GM19240 (cell line): ENCODE results near the gene EXOC3L4.

ENCODE experiments used
- DNase-seq: peaks from one replicate; pipeline ENCODE4 v3.0.0; 2011; ENCODE audit warnings: low spot score; ENCODE audit not compliant: insufficient read length

EXOC3L4 gene

DNA sequence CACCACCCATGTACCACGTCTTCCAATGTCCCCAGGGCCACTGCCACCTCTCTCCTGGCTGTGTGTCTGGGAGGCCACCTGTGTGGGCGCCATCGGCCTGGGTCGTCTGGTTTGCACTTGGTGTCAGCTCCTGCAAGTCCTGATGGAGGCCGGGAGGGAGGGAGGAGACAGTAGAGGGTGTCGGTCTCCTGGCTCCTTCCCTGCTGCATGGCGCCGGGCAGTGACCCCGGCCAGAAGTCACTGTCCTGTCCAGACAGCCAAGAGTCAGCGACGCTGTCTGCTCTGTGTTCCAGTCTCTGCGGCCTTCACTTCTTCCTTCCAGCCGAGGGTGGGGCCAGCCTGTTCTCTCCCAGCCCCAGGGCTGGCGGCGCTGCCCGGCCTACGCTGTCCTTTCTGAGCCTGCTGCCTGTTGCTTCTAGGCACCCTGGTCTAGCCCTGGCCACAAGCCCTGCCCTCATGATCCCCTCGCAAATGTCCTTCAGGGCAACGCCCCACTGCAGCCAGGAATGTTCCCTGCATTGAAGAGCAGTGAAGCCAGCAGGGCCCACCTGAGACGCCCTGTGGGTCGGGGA lies 23.5 kb upstream of the EXOC3L4 start:
- no peak for DNase-seq

DNA sequence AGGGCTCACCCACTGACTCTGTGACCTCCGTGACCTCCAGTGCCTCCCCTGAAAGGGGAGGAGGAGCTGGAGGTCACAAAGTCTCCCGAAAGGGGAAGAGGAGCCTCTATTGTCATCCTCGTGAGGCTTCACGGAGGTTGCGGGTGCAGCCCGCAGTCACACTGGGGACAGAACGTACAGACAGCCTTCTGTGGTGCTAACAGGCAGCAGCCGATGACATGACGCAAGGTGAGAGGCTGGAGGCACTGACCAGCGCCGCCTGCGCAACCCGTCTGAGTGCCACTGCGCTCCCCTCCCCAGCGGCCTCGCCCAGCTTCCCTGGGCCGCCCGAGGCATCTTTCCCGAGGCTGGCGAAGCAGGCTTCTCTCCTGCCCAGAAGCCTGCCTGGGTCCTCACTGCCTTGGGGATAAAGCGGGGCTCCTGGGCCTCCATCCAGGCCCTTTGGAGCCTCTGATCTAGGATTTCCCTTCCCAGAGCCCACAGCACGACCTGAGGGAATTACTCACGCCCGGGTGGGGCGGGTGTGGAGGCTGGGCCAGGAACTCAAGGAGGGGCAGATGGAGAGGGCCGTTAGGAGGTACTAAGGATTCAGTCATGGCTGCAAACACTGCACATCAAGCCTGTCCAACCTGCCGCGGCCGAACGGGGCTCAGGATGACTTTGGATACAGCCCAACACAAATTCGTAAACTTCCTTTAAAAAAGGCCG lies 22.8 kb upstream of the EXOC3L4 start:
- DNase-seq = no peak

DNA sequence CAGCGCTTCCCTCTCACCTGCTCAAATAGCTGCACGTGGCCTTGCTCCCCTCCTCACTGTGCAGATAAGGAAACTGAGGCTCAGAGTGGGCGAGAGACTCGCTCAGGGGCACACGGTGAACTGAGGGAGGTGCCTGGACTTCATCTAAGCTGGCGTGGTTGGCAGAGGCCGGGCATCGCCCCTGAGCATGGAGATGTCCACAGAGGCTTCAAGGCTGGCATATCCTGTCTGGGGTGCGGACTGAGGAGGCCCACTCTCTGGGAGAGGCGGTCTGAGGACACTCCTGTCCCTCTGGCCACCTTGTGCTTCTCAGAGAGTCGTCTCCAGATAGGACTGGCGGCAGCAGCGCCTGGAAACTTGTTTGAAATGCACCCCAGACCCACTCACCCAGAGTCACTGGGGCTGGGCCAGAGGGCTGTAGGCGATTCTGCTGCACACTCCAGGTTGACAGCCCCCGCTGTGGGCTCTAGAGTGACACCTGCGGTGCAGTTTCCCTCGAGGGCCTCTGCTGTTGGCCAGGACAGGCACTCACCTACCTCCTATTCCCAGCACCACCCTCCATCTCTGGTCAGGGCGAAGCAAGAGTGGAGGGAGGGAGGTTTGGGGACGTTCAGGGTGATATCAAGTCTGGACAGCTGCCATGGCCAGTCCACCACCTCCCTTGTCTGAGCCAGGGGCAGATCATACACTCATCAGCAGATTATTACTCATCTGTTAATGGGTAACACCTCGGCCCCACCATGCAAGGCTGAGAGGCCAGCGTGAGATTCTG lies 21.7 kb upstream of the EXOC3L4 start:
- no peak for DNase-seq

DNA sequence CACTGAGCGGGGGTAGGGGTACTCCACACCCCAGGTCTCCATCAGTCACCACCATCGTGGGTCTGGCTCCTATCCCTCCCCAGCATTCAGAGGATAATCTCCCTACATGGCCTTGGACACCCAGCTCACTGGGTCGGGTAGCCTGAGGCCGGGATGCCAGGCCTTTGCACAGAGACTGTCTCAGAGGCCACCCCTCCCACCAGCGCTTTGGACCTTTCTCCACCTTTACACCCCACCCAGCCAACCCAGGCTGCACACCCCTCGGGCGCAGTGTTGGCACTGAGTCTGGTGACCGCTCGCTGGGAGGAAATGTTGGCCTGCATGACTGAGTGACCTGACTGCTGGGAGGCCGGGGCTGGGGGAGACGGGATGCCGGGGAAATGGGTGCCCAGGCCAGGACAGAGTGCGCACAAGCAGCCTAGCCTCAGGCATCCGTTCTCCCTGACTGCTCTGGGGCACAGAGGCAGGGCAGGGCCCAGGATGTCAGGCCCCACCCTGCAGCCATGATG lies 21.1 kb upstream of the EXOC3L4 start:
- no peak for DNase-seq

DNA sequence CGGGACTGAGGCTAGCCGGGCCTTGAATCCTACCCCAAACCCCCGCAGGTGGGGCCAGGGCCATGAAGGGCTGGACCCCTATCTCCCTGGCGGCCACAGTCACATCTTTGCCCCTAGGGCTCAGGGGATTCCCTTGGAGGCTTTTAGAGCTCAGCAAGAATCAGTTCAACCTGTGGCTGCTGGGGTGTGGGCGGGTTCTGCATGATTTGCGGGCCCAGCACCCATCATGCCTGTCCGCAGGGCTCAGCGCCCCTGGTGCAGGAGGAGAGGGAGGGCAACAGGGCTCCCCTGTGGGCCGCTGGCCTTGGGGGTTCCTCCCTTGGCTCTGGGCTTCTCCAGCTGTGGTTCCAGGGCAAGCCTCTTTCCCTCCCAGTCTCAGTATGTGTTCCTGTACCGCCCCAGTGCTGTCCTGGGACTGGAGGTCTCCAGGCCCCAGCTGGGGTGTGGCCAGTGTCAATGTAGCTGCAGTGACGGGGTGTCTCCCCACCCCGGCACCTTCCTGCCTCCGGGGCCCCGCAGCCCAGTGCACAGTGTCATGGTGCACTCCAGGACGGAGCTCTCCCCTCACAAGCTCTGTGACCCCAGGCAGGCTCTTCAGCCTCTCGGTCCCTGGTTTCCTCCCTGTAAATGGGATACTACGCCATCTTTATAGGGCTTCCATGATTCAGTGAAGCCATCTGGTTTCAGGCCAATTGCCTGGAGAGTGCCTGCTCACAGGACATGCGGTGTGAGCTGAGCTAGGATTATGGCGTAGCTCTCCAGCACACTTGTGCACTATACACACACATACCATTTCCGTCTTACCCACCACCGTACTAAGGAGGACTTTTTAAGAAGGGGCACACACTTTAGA lies 20.4 kb upstream of the EXOC3L4 start:
- DNase-seq = no peak

DNA sequence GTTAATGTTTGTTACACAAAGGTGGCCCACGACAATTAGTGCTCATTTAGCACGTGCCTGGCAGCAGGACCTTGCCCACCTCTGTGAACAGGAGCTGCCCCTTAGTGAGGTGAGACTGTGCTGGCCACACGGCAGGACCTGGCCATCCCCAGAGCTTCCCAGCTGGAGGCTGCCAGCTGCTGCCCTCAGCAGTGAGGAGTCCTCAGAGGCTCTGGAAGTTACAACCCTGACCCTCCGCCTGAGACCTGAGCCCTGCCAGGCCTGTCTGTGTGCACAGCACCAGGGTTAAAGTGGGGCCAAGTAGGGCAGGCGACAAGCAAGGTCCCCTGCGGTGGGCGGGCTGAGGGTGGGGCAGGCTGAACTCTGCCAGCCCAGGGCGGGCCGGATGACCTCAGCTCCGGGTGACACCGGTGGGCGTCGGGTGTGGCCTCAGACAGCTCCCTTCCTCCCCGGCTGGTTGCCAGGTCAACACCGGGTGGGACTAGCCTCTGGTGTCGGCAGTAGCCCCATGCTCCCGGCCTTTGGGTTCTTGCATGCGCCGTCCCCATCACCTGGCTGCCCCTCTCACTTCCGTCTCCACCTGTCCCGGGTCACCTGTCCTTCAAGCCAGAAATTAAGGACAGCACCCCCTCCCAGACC lies 19.7 kb upstream of the EXOC3L4 start:
- DNase-seq = no peak

DNA sequence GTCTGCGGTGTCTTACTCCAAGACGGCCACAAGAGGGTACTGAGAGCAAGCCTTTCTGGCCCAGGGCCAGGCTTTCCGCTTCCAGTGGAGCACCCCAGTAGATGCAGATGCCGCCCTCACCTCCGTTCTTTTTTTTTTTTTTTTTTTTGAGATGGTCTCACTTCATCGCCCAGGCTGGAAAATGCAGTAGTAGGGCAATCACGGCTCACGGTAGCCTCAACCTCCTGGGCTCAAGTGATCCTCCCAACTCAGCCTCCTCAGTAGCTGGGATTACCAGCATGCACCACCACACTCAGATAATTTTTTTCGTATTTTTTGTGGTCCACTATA lies 16.1 kb upstream of the EXOC3L4 start:
- DNase-seq = peak; percentile 96

DNA sequence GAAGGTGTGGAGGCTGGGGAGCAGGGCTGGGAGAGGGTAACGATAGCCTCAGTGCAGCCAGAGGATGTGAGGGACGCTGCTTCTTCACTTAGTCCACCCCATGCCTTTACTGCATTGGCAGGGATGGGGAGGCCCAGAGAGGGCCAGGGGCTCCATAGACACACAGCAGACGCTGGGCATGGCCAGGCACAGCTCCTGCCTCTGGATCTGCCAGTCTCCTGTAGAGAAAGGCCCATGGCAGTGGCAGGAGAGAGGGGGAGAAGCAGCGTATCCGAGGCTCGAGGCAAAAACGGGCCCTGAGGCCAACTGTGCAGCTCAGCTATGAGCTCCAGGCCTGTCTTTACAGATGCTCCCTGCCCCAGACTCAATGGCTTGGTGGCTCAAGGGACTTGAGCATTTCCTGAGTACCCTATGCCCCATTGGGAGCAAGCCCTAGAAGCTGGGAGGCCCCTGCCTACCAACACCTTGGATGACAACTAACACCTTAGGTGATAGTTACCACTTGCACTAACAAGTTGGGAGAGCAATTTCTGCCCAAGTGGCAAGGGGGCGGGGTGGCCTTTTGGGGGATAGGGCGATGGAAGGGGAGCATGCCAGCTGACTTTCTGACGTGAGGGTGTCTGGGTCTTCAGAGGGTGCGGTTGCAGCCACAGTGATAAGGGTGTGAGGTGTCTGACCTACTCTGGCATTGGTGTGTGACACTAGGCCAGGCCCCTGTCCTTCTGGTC lies 15.5 kb upstream of the EXOC3L4 start:
- no peak for DNase-seq

DNA sequence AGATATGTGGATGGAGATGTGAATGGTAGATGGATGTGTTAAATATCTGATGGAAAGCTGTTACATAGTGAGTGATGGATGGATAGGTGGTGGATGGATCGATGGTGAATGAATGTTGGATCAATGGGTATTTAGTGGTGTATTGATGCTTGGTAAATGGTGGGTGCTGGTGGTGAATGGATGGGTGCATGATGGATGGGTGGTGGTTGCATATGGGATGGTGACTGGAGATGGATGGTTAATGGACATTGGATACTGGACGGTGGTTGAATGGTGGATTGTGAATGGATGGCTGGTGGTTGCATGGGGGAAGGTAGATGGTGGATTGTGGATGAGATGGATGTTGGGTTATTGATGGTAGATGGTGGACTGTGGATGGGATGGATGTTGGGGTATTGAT lies 12.6 kb upstream of the EXOC3L4 start:
- no peak for DNase-seq

DNA sequence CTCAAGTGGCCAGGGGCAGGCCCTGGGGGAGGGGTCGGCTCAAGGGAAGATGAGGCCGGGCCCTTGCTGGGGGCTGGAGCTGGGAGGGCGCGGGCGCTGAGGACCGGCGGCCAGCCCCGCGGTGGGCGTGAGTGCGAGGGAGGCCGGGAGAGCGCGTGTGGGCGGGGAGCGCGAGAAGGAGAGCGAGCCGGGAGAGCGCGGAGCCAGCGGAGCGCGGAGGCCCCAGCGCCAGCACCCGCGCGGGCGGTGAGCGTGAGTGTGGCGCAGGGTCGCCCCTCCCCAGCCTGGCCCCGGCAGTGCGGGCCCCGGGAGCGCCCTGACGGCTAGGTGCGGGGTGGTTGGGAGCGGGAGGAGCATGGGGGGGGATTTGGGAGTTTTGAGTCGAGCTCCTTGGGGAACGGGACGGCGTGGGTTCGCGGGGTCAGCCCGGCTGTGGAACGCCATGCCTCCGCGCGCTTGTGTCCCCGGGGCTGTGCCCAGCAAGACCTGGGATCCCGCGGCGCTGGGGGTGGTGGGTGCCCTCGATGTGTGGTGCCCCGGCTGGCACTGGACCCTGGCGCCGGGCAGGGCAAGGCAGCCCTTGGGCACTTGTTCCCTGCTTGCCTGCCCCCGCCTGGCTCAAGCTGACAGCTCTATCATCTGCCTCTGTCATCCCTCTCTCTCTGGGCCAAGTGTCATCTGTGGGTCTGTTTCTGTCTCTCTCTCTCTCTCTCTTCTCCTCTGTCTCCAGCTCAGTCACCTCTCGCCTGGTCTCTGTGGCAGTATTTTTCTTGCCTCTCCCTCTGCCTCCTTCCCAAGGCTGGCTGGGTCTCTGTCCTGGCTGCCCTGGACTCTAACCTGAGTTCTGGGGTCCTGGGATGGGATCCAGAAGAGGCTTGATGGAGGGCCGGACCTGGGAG lies 10.3 kb upstream of the EXOC3L4 start, which contains the start of gene LBHD2:
LBHD2 (plus strand) TSS at position 190 of the 899 bp plus-strand sequence. CDS start 1,803 bp downstream, outside the sequence.
- DNase-seq = no peak

DNA sequence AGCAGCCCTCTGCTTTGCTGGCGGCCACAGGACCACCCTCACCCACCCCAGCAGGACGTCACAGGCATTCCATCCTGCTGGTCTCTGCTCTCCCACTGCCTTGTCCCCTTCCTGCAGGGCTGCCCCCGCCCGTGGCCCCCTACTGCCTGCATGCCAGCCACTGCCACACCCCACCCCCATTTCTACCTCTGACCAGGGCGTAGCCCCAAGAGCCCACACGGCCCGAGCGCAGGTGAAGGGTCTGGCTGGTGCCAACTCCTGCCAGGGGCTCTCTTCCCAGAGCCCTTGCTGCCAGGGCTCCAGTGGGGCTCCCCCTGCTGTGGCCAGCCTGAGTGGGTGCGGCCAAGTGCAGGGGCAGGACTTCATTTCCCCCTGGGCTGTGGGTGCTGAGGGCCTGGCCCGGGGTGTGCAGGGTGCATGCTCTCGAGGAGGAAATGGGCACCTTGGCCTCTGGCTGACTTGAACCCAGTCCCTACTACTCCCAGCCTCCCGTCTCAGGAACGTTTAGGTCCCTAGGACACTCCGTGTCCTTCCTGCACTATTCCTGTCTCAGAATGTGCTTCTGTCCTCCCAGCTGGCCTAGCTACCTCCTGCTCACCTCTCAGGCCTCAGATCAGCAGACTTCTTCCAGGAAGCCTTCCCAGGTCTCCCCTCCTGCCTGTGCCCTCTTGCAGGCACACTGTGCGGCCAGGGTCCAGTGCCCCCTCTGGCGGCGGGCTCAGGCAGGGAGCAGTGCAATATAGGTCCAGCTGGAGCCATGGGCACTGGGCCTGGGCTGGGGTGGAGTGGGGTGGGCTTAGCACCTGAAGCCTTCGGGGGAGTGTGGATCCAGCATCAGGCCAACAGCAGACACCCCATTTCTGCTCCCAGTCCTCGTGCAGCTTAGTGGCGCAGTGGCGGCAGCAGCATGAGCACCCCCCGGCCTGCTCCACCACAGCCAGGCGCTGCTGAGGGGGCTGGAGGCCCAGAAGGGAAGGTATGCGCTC lies 9.1 kb upstream of the EXOC3L4 start:
- no peak for DNase-seq

DNA sequence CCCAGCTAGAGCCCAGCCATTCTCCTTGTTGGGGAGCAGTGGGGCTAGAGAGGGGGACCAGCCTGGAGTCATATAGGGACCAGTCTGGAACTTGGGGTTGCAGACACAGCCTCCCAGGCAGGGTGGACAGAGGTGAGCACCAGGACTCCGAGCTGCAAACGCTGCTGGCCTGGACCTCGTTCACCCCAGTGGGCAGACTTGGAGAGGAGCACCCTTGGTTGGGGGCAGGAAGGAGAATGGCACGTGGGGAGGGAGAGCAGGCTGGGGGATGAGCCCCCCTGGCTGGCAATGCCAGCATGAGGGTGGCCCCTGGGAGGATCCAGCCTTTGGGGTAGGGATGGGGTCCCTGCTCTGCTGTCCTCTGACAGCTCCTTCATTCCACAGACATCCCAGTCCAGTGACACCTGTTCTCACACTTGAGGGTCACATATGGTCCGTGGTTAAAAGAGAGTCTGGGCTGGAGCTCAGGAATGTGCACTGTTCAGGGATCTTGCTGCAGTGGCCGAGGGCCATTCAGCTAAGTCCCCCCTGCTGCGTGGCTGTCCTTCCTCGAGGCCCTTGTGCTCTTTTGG lies 7.7 kb upstream of the EXOC3L4 start:
- DNase-seq = no peak

DNA sequence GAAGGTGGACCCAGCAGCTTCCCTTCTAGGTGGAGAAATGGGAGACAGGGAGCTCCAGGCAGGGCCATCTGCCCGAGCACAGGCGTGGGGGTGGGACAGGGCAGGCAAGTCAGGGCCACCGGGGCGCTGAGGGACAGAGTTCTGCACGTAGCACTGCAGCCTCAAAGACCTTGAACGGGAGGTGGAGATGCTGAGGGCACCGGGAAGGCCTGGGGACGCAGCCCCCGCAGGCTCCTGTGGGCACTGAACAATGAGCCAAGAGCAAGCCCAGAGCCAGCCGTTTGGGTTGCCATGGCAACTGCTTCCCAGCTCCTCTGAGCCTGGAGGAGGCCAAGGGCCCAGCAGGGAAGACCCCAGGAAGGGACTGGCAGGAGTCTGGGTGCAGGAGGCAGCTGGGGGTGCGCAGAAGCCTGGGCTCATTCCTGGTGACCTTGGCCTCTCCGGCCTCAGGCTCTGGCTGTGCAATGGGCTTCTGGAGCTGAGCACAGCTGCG lies 7.1 kb upstream of the EXOC3L4 start:
- DNase-seq = no peak

DNA sequence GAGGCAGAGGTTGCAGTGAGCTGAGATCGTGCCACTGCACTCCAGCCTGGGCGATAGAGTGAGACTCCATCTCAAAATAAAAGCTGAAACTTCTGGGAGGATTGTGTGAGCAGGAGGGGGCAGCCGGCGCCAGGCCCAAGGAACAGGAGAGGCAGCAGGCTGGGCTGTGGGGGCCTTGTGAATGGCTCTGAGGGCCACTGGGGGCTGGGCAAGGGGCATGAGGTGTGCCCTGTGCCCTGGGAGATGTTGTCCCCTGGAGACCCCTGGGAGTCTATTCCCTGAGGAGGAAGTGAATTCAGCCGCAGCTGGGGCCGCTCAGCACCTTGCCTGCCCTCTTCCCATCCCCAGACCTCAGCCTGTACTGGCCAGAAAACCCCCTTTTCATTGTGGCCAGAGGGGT lies 5.6 kb upstream of the EXOC3L4 start:
- DNase-seq = no peak

DNA sequence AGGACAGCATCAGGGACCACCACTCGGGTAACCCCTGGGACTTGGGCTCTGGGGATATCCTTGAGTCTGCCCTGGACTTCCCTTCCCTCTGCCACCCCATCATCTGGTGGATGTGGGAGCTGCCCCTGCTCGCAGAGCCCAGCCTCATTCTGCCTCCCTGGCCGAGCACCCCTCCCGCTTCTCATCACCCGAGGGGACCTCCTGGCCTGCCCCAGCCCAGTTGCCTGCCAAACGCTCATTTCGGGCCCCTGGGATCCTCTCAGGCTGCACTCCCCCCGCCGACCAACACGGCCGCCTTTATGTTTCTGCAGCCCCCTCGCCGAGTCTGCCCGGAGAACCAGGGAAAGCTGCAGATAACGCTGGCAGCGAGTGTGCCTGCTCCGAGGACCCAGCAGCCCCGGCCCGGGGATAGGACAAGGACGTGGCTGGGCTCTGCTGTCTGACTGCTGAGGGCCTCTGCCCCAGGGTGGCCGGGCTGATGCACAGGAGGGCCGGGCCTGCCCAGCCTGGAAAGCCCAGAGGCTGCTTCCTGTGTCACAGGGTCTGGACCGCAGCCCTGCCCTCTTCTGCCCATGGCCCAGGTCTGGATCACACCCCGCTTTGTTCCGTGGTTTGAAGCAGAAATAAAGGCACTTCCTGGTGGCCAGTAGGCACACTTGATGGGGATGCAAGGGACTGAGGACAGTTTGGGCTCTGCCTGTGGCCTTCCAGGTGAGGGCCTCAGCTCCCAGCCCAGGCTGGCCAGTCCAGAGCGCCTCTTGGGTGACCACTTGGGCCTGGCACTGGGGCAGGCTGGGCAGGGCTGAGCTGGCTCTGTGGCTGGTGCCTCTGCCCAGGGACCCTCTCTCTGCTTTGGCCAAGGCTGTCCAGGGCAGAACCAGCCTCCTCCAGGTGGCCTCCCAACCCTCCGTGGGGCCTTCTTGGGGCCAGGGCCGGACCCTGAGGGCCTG lies 4.9 kb upstream of the EXOC3L4 start:
- no peak for DNase-seq

DNA sequence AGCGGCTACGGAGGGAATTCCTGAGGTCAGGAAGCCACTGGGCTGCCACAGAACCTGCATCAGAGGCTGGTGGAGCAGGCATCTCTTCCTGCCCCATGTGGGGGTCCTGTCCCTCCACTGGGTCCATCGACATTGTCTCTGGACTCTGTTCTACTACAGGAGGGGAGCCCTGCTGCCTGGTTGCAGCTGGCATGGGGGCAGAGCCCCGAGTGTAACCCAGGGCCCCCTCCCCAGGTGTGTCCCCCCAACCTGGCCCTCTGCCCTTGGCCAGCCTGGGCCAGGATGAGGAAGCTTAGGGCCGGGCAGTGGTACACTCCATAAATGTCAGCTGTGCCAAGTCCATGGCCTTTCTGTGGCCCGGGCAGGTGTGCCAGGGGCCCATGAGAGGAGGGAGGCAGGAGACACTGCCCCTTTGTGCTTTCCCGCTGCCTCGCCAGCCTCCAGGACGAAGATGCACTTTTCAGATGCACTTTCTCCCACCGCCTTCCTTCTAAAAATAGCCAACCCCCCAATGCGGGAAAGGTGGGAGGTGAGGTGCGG lies 4.0 kb upstream of the EXOC3L4 start:
- no peak for DNase-seq
